GM23338 (cell line): ENCODE measurements around the gene NIPAL4. TPM values are rescaled to one million over a fixed set of nuclear protein-coding genes. Genes with fewer than 3 reads are reported as not detected.

Source experiments
- ATAC-seq: fragments of 200-7000 bp; cut with Tn5 transposase; 3 replicates; pipeline ENCODE4 v1.9.1; 2020
- DNase-seq: peaks from one replicate; pipeline ENCODE4 v3.0.0-alpha.2; 2015; ENCODE audit warnings: low spot score
- H2AFZ ChIP-seq: fragments of 200-600 bp; sonication (generic); 2 replicates; pipeline ENCODE4 v1.8.0; 2016; ENCODE audit warnings: antibody characterized with exemption, mild to moderate bottlenecking, moderate library complexity
- H3F3A ChIP-seq: fragments of 200-600 bp; sonication (generic); replicated peaks from 2 replicates; pipeline ENCODE4 v1.8.0; 2017; ENCODE audit warnings: antibody characterized with exemption, mixed run types, low read depth
- H3K27ac ChIP-seq: fragments of 200-600 bp; sonication (generic); 2 replicates; pipeline ENCODE4 v1.6.1; 2016; ENCODE audit warnings: low read depth
- H3K27me3 ChIP-seq: fragments of 200-600 bp; sonication (generic); 2 replicates; pipeline ENCODE4 v1.8.0; 2016; ENCODE audit warnings: mild to moderate bottlenecking, mixed run types, moderate library complexity; ENCODE audit not compliant: insufficient read depth
- H3K36me3 ChIP-seq: fragments of 200-600 bp; sonication (generic); 2 replicates; pipeline ENCODE4 v1.8.0; 2016; ENCODE audit warnings: mild to moderate bottlenecking; ENCODE audit not compliant: insufficient read depth
- H3K4me1 ChIP-seq: fragments of 200-600 bp; sonication (generic); 2 replicates; pipeline ENCODE4 v1.8.0; 2016; ENCODE audit warnings: mild to moderate bottlenecking, moderate library complexity; ENCODE audit not compliant: insufficient read depth
- H3K4me2 ChIP-seq: fragments of 200-600 bp; sonication (generic); 2 replicates; pipeline ENCODE4 v1.7.1; 2017; ENCODE audit warnings: mixed run types
- H3K4me3 ChIP-seq: fragments of 200-600 bp; sonication (generic); 2 replicates; pipeline ENCODE4 v1.6.1; 2016; ENCODE audit warnings: mixed run types
- H3K79me2 ChIP-seq: fragments of 200-600 bp; sonication (generic); replicated peaks from 2 replicates; pipeline ENCODE4 v1.8.0; 2017; ENCODE audit warnings: mild to moderate bottlenecking; ENCODE audit not compliant: insufficient read depth
- H3K9me2 ChIP-seq: fragments of 200-600 bp; sonication (generic); 2 replicates; pipeline ENCODE4 v1.8.0; 2017; ENCODE audit not compliant: insufficient read depth
- H4K20me1 ChIP-seq: fragments of 200-600 bp; sonication (generic); replicated peaks from 2 replicates; pipeline ENCODE4 v1.8.0; 2017; ENCODE audit warnings: mild to moderate bottlenecking; ENCODE audit not compliant: insufficient read depth
- H3K27ac Mint-ChIP-seq: 2 replicates; pipeline ENCODE4 v1.8.0; 2020; ENCODE audit warnings: inconsistent platforms, mild to moderate bottlenecking, moderate library complexity, mixed read lengths
- H3K27me3 Mint-ChIP-seq: 3 replicates; pipeline ENCODE4 v1.8.0; 2022; ENCODE audit warnings: low read depth, mild to moderate bottlenecking, moderate library complexity, mixed read lengths, inconsistent platforms; ENCODE audit not compliant: insufficient read depth, poor library complexity
- H3K36me3 Mint-ChIP-seq: 3 replicates; pipeline ENCODE4 v1.8.0; 2021; ENCODE audit warnings: low read depth, mild to moderate bottlenecking, inconsistent platforms, moderate library complexity, mixed read lengths
- H3K4me1 Mint-ChIP-seq: 3 replicates; pipeline ENCODE4 v1.8.0; 2020; ENCODE audit warnings: mild to moderate bottlenecking, inconsistent platforms, mixed read lengths
- H3K4me3 Mint-ChIP-seq: 3 replicates; pipeline ENCODE4 v1.8.0; 2021; ENCODE audit warnings: moderate library complexity, mild to moderate bottlenecking, inconsistent platforms, mixed read lengths
- H3K9me3 Mint-ChIP-seq: 3 replicates; pipeline ENCODE4 v1.8.0; 2020; ENCODE audit warnings: moderate library complexity, mild to moderate bottlenecking, inconsistent platforms, mixed read lengths
- CREB1 ChIP-seq: fragments of 250-450 bp; sonication (Bioruptor Pico); IDR thresholded peaks from 2 replicates; pipeline ENCODE4 v1.5.0; 2020; ENCODE audit warnings: low read depth, mild to moderate bottlenecking, moderate library complexity
- CTCF ChIP-seq, 2 experiments: fragments of 200-600 bp in 1 of 2; sonication (generic) in 1 of 2; conservative IDR thresholded peaks; 2 replicates each; pipeline versions ENCODE4 v1.5.1 to v1.6.1; 2016 to 2017; ENCODE audit warnings: antibody characterized with exemption in 2 of 2, low read depth in 2 of 2, mild to moderate bottlenecking in 2 of 2, moderate library complexity in 1 of 2
- EZH2 ChIP-seq: fragments of 200-600 bp; sonication (generic); IDR thresholded peaks from one replicate; pipeline ENCODE4 v1.8.0; 2017; ENCODE audit warnings: antibody characterized with exemption, mild to moderate bottlenecking, low read depth; ENCODE audit not compliant: unreplicated experiment
- POLR2AphosphoS5 ChIP-seq: IDR thresholded peaks from 2 replicates; pipeline ENCODE4 v1.6.1; 2016; ENCODE audit warnings: antibody characterized with exemption, low read depth
- REST ChIP-seq: IDR thresholded peaks from one replicate; pipeline ENCODE4 v1.6.1; 2018; ENCODE audit warnings: antibody characterized with exemption; ENCODE audit not compliant: unreplicated experiment
- STAT1 ChIP-seq: IDR thresholded peaks from one replicate; pipeline ENCODE4 v1.6.1; 2016; ENCODE audit warnings: antibody characterized with exemption; ENCODE audit not compliant: unreplicated experiment
- ZNF331 ChIP-seq: fragments of 250-450 bp; sonication (Bioruptor Pico); IDR thresholded peaks from 2 replicates; pipeline ENCODE4 v1.5.0; 2020; ENCODE audit warnings: low read depth, mild to moderate bottlenecking, moderate library complexity
- polyA plus RNA-seq: library from polyadenylated mRNA; unstranded; fragments of >200 nt; fragmentation: Nextera tagmentation; extraction: Ambion mirVana; gene quantifications from 2 replicates; pipeline ENCODE4 v1.2.1, GENCODE V29; 2016
- total RNA-seq: library from RNA; depleted of rRNA; stranded (reverse); fragments of >200 nt; shearing (Covaris generic); gene quantifications from 2 replicates; pipeline ENCODE4 v1.2.3, GENCODE V29; 2014

Gene NIPAL4
- total and polyA plus RNA-seq, 2 experiments from 2014 or later = 0.21 TPM; not detected in 1

GRCh38 chr5:157471709-157472108 lies 11.7 kb downstream of the NIPAL4 start:
- ATAC-seq (peak; percentile 91), DNase-seq (peak; percentile 82)
- H3K36me3 ChIP-seq = no peaks in the 10 kb centered on the region
- H3K4me1 Mint-ChIP-seq = no peaks in the 10 kb centered on the region
- peak; percentile 79 to 86 for TF ChIP-seq CTCF (conservative IDR thresholded peaks at IDR 0.05; ENCODE audit: low read depth in 2 of 2)
- no peak for TF ChIP-seq POLR2AphosphoS5
- no peak for TF ChIP-seq EZH2
- TF ChIP-seq ZNF331 (CRISPR knock-in tag) = no peak
- TF ChIP-seq CREB1 (CRISPR knock-in tag) = no peak
- TF ChIP-seq REST = no peak
- H3K27me3 Mint-ChIP-seq = no peaks in the 10 kb centered on the region
- no peaks in the 10 kb centered on the region for H3K4me1 ChIP-seq
- H3K27me3 ChIP-seq = no peaks in the 10 kb centered on the region
- H3K36me3 Mint-ChIP-seq = no peaks in the 10 kb centered on the region
- H3K4me3 Mint-ChIP-seq = no peak overlapping the region
- no peak overlapping the region for H2AFZ ChIP-seq
- H3K9me2 ChIP-seq = no peaks in the 10 kb centered on the region
- no peak overlapping the region for H3K27ac Mint-ChIP-seq
- H3K79me2 ChIP-seq = no peaks in the 10 kb centered on the region
- no peaks in the 10 kb centered on the region for H4K20me1 ChIP-seq
- no peak overlapping the region for H3K4me3 ChIP-seq
- H3K4me2 ChIP-seq = no peak overlapping the region
- no peaks in the 10 kb centered on the region for H3F3A ChIP-seq
- no peak overlapping the region for H3K27ac ChIP-seq
- H3K9me3 Mint-ChIP-seq = no peaks in the 10 kb centered on the region

- Mint-ChIP-seq H3K4me1 (peaks cover 6% of the 10 kb centered on the region; the same call in 1 of the 3 replicates), H3K4me3 (no peak overlapping the region), H3K27me3 (no peaks in the 10 kb centered on the region), H3K36me3 (no peaks in the 10 kb centered on the region), H3K27ac (no peak overlapping the region), H3K9me3 (no peaks in the 10 kb centered on the region)
- H3F3A ChIP-seq = no peaks in the 10 kb centered on the region
- no peak overlapping the region for H2AFZ ChIP-seq
- no peak overlapping the region for H3K4me3 ChIP-seq
- H3K79me2 ChIP-seq = no peaks in the 10 kb centered on the region
- no peaks in the 10 kb centered on the region for H4K20me1 ChIP-seq
- no peaks in the 10 kb centered on the region for H3K27me3 ChIP-seq
- H3K36me3 ChIP-seq = no peaks in the 10 kb centered on the region
- ATAC-seq (no peak), DNase-seq (no peak)
- H3K9me2 ChIP-seq = no peaks in the 10 kb centered on the region
- H3K4me2 ChIP-seq = no peak overlapping the region
- H3K27ac ChIP-seq = no peak overlapping the region
- no peaks in the 10 kb centered on the region for H3K4me1 ChIP-seq
- TF ChIP-seq REST (no peak), STAT1 (no peak)
Measured at GRCh38 chr5:157473383-157474320, 13.6 kb downstream of the NIPAL4 start.
